Activated CD8-positive, alpha-beta memory T cell treated with anti-CD3 and anti-CD28 coated beads for 1 hour (primary cell): Measurements from ENCODE around the gene TXNL4A.

Source experiments
- DNase-seq, 2 donors: peaks; one replicate each; pipeline ENCODE4 v3.0.0-alpha.2; 2020; ENCODE audit warnings: low read depth in 1 of 2; ENCODE audit errors: extremely low read depth in 1 of 2

The TXNL4A gene

GRCh38 chr18:79950515-79951341, 37.6 kb downstream of the TXNL4A start:
- no peak for DNase-seq

DNA sequence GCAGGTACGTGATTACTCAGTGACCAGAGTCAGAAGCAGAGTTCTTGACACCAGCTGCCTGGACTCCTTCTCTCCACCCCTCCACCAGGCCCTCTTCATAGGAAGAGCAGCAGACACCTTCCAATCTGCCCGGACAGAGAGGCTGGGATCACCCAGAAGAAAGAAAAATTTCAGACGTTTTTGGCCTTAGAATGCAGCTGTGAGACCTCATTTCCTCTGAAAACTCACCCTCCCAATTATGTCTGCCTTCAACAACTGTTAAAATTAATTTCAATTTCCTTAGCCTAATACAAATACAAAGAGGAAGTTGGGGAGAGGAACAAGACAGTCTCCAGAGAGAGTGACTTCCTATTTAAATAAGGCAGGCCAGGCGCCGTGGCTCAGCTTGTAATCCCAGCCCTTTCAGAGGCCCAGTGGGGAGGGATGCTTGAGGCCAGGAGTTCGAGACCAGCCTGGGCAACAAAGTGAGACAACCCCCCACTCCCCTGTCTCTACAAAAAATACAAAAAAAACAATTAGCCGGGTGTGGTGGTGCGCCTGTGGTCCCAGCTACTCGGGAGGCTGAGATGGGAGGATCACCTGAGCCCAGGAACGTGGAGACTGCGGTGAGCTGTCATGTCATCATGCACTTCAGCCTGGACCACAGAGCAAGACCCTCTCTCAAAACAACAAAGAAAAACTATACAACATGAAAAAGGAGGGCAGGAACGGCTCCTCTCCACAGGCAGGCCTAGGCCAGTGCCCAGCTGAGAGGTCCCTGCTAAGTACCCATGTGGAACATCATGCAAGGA, 38.5 kb downstream of the TXNL4A start:
- DNase-seq, result no peak

- DNase-seq, result no peak
These were observed 39.5 kb downstream of the TXNL4A start for GRCh38 chr18:79948719-79949411.

DNA sequence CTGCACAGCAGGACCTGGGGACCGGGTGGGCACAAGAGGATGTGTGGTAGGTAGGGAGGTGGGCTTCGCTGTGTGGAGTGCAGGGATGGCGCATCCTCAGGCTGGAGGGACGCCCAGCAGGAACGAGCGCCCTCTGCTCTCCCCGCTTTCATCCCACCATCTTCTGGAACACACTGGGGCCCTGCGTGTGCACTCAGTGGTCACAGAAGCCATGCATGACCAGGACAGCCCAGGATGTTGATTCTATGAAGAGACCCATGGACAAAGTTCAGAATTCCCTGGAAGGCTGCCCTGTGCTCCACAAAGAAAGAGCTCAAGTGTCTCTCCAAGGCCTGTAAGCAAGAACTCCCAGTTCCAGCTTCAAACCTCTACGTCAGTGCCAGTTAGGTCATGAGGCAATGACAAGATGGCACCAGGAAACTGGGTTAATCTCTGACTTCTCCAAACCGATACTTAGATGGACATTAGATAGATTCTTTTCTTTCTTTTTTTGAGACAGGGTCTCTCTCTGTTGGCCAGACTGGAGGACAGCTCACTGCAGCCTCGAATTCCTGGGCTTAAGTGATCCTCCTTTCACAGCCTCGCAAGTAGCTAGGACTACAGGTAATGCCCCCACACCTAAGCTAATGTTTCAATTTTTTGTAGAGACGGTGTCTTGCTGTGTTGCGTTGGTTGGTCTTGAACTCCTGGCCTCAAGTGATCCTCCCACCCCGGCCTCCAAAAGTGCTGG, 40.3 kb downstream of the TXNL4A start:
- DNase-seq, result no peak

DNA sequence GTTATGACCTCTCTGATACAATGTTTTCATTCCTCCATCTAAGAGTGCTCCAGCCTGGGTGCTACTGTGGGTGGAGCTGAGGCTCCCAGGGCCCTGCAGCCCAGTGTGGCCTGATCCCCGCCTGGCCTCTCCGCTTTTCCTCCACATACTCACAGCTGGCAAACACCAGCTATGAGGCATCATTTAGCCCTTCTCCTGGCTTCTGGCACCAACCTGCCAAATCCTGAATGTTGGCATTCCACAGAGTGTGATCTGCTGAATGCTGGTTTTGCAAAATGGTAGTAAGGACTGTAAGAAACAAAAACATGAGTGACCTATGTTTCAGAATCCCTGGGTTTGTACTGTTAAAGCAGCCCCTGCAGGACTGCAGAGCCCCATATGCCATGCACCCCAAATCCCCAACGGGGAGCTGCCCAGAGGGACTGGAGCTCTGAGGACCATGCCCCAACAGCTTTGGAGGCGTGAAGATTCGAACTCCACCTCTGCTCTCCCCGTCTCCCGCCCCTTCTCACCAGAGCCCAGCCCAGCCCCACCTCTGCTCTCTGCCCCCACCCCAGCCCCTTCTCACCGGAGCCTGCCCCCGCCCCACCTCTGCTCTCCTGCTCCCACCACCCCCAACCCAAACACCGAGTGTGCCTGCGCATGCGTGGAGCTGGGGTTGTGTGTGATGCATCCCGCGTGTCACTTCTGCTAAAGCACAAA, 41.2 kb downstream of the TXNL4A start:
- no peak for DNase-seq

DNA sequence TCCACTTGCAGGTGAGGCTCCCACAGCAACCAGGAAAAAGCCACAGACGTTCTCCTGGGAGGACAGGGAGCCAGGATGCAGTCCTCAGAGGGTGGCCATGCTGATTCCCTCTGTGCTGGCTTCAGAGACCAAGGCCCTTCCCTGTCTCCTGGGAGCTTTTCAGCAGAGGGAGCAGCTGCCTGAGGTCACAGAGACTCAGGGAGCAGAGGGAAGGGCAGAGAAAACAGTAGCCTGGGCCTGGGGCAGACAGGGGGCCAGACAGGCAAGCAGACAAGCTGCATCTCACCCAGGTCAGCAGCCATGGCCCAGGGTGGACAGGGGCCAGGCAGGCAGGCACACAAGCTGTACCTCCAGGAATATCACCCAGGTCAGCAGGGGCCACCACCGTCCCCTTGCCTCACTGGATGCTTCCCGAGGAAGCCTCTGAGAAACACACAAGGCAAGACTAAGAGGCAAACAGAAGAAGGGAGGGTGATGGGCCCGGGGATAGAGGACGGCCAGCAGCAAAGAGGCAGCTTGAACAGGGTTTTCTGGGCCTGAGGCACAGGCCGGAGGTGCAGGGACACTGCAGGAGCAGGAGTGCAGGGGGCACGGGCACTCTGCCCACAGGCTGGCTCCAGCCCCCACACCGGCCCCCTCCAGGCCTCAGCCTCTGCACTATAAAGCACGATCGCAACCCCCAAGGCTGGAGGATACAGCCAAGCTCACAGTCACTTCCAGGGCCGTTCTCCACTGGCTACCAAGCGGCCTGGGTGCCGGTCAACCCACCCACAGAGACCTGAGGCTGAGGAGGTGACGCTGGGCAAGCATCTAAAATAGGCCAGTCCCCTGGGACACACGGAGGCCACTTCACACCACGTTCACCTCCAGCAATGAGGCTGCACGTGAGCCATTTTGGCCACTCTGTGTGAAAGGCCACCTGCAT, 43.0 kb downstream of the TXNL4A start:
- no peak for DNase-seq

- no peak for DNase-seq
These were observed 43.6 kb downstream of the TXNL4A start for GRCh38 chr18:79944746-79945117.

- no peak for DNase-seq
These were observed 44.1 kb downstream of the TXNL4A start for GRCh38 chr18:79944126-79944731.

- no peak for DNase-seq
These were observed 44.7 kb downstream of the TXNL4A start for GRCh38 chr18:79943608-79944125.

DNA sequence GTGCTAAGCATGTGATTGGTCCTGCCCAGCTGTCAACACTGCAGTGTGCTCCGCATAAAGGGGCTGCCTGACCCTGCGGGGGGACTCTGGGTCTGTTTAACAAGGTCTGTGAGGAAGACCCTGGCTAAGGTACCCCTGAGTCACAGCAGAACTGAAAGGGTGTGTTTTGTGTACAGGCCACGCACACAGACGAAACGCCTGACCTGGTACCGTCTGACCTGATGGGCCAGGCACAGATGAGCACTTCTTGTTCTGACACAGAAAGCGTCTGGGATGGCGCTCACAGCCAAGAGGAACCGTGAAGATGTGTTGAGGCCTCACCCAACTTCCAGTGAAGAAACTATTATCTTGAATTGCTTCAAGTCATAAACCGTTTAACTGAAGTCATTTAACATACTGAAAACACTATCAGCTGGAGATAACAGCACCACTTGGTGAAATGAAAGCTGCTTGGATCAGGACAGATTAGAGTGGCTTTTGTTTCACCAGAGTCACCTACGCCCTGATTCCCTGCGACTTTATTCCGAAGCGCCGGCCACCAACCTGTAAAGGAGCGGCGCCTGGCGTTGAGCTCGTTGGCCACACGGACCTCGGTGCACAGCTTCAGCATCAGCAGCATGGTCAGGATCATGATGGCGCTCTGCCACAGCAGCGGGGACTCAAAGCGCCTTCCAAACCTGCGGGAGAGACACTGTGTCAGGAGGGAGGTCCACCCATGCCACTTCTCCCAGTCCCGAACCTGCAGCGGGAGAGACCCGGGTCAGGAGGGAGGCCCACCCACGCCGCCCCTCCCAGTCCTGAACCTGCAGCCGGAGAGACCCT, 45.4 kb downstream of the TXNL4A start:
- DNase-seq, result no peak

DNA sequence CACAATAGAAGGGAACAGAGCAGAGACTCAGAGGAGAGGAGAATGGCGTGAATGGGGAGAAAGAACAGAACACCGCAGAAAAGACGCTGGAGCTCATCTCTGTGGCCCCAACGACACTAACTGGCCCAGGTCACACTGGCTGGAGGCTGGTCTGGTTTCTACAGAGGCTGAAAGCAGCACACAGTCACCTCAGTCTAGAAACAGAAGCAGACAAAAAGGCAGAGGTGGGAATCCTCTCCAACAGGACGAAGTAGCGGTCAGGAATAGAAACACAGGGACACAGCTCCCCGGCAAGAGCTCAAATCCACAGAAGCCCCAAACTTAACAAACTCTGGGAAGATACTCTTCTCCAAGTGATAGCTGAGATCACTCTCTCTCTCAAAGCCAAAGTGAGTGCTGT, 46.2 kb downstream of the TXNL4A start:
- DNase-seq, result no peak

DNA sequence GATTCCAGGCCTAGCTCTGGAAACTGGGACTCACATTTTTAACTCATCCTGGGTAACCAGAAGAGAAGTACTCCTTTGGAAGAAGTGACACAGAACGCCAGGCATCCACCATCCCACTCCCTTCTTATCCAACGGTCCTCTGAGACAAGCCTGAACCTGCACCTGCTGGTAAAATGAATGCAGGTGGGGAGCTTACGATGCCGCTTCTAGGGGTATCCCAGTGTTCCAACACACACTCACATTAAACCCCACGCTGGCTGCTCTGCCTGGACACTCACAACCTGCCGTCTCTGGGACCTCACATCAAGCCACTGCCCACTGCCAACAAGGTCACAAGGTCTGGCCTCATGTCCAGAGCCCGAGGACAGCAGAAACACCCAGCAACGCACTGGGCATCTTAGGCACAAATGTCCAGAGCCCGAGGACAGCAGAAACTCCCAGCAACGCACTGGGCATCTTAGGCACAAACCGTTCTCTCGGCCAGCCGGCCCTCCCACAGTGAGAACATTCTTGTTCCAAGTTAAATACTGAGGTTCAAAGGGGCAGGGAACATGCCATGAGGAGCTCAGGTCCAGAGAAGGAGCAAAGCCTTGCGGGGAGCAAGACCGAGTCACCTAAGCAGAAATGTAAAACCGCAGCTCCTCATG, 46.8 kb downstream of the TXNL4A start:
- no peak for DNase-seq

GRCh38 chr18:79940814-79941472, 47.4 kb downstream of the TXNL4A start:
- no peak for DNase-seq

DNA sequence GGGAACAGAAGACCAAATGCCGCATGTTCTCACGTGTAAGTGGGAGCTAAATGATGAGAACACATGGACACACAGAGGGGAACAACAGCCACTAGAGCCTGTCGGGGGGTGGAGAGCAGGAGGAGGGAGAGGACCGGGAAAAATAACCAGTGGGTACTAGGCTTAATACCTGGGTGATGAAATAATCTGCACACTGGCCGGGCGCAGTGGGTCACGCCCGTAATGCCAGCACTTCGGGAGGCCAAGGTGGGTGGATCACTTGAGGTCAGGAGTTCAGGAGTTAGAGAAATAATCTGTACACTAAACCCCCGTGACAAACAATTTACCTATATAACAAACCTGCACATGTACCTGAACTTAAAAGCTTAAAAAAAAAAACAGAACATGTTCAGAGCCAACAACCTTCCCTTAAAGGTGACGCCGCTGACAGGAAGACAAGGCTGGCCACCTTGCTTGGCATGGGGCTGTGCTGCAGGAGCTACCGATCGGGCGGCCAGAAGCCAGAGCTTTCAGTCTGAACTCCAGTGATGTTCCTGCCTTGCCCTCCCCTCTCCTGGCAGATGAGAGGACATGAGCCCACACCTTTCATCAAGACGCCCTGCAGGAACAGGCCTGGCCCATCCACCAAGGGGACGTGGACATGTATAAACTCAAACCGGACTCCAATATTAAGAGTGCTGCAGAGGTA, 48.1 kb downstream of the TXNL4A start:
- no peak for DNase-seq

DNA sequence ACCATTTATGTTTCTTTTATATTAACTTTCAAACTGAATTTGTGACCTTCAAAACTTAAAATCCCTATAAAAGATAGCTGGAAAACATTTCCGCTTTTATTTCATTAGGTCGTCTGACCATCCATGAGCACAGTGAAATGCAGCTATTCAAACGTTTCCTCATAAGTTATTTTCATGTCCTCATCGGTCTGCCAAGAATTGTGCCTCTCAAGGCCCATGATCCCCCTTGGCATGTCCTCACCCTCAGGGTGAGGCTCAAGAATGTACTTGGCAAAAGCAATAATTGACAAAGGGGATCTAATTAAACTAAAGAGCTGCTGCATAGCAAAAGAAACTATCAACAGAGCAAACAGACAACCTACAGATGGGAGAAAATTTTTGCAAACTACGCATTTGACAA, 49.3 kb downstream of the TXNL4A start:
- no peak for DNase-seq

GRCh38 chr18:79938196-79938595, 50.2 kb downstream of the TXNL4A start:
- DNase-seq, result no peak
